NT2/D1 (cell line): ENCODE results near the gene ACAP3.

Source experiments
- SUZ12 ChIP-seq: IDR thresholded peaks from 2 replicates; pipeline ENCODE4 v1.6.1; 2011; ENCODE audit not compliant: insufficient read length, insufficient read depth; ENCODE audit errors: extremely low read depth
- YY1 ChIP-seq: IDR thresholded peaks from 2 replicates; pipeline ENCODE4 v1.6.1; 2011; ENCODE audit not compliant: insufficient read length, insufficient read depth
- ZNF274 ChIP-seq: IDR thresholded peaks from 2 replicates; pipeline ENCODE4 v1.6.1; 2011; ENCODE audit warnings: mild to moderate bottlenecking, low read depth, low read length

DNA sequence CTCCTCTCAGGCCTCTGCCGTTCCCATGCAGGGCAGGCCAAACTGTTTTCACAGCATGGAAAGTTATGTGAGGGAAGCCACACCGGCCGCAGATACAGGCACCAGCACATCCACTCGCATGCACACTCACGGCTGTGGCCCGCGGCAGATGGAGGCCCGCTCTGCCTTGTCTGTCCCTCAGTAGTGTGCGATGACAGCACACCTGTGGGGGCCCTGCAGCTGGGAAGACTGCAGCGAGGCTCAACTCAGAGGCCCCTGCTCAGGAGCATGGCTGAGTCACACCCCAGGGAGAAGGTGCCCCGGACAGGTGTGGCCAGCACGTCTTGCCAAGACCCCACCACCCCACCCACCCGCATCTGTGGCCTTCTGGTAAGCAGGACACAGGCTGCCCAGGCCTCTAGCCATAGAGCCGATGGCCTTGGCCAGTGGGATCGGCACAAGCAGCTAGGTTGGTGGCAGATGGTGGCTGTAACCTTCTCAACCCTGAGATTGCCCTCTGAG lies 32.7 kb downstream of the ACAP3 start:
- no peak for TF ChIP-seq ZNF274
- no peak for TF ChIP-seq YY1
- TF ChIP-seq SUZ12: no peak
